Sciatic nerve (tissue), 2 donors: Measurements from ENCODE around the gene HOXC11. TPM values are rescaled to one million over a fixed set of nuclear protein-coding genes. Genes with fewer than 3 reads are reported as not detected.

Source experiments
- ATAC-seq: fragments of 200-7000 bp; cut with Tn5 transposase; one replicate; pipeline ENCODE4 v1.9.1; 2020; ENCODE audit warnings: mild to moderate bottlenecking, moderate library complexity
- DNase-seq: peaks from one replicate; pipeline ENCODE4 v3.0.0-alpha.2; 2020; ENCODE audit warnings: low spot score
- intact Hi-C: fragments of 100-400 bp; cut with DNase I; formaldehyde crosslinking; loops from one replicate; pipeline ENCODE4 v1.14.2; 2022
- total RNA-seq: library from RNA; stranded (reverse); fragmentation: NEBNext Ultra II Directional; extraction: Animal tissue kit (Norgen Biotek cat#: 25700); gene quantifications from one replicate; pipeline ENCODE4 v1.2.1, GENCODE V29; 2021
- donor health status: DM: no; HTN: no; CAD: no.
- donor health status: DM: no; HTN: no; CAD: no.

The HOXC11 gene
- total RNA-seq, 1 donor from 2014 or later: 1.2 TPM

GRCh38 chr12:54011665-54012532 lies 39.0 kb downstream of the HOXC11 start:
- ATAC-seq: no peak
- no peak for DNase-seq
- intact Hi-C loops: no loop called here

DNA sequence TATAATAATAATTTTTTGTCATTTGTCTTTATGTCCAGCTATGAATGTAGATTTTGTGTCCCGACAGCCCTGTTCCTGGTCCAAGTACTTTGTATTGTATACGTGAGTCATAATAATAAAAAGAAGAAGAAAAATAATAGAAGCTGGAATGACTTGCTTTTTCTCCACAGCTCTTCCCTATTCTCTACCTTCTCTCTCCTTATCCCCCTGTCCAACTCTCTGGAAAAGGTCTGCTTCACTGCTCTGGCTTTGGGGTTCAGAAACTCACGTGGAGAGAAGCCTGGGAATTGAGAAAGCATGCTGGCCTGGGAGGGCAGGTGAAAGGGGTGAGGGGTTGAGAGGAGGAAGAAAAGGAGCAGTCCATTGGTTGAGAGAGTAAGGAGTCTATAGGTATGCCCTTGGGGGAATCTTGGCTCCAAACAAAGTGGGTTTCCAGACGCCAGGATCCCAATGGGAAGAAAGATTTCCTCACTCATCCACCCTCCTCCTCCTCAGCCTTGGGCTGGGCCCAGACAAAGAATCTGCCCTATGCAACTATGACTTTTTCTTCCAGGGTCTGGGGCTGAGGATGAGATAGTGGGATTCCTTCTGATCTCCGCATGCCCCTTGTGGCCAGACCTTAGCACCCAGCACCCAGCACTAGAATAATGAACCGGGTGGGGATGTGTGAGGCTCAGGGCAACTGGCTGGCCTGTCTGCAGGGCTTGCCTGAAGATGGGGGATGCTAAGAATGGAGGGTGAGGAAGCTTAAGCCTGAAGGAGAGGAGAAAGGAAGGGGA lies 39.9 kb downstream of the HOXC11 start:
- intact Hi-C loops: no loop called here
- ATAC-seq: no peak
- DNase-seq: no peak

- intact Hi-C loops: no loop called here
- DNase-seq (no peak), ATAC-seq (no peak)
Measured at GRCh38 chr12:54014377-54015017, 41.6 kb downstream of the HOXC11 start.

DNA sequence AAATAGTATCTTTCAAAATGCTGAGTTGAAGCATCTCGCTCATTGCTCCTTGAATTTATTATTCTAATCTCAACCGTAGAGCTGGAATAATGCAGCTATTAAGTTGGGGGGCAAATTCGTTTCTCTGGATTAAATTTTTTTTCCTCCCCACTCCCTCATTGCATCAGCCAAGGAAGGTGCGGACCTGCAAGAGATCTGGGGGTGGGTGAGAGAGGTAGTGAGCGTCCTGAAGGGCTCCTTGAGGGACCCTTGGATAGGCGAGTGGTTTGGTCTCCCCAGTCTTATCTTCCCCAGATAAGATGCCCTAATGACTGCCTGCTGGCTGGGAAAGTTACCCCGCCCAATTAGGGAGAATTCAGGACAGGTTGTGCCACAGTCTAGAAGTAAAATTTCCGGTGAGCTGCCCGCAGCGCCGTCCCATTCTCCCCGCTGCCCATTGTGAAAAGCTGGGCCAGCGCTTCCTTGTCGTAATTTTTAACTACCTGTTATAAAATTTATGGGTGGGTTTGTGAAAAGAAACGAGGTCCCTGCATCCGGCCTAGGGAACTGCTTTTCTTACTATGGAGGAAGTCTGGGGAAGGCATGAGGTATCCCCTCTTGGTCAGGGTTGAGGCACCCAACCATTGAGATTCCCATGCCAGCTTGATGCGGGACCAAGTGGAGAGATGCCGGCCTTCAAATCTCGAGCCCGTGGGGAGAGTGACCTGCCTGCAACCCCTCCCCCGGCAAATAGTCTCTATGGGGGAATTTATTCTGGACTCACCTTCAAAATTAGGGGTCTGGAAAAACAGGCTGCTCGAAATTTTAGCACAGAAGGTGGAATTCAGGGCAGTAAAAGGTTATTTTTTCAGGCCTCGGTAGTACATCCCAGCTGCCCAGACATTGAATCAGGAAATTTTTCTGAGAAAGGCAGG lies 42.3 kb downstream of the HOXC11 start:
- intact Hi-C loops: no loop called here
- ATAC-seq: no peak

GRCh38 chr12:54016051-54016450 lies 43.1 kb downstream of the HOXC11 start:
- DNase-seq: no peak
- intact Hi-C loops: no loop called here
- ATAC-seq: no peak

More for the DNA sequence above, 42.3 kb downstream of the HOXC11 start:
- DNase-seq: no peak

- DNase-seq (no peak), ATAC-seq (peak; percentile 31)
- intact Hi-C loops: no loop called here
Measured at GRCh38 chr12:54016478-54016964, 43.6 kb downstream of the HOXC11 start.

DNA sequence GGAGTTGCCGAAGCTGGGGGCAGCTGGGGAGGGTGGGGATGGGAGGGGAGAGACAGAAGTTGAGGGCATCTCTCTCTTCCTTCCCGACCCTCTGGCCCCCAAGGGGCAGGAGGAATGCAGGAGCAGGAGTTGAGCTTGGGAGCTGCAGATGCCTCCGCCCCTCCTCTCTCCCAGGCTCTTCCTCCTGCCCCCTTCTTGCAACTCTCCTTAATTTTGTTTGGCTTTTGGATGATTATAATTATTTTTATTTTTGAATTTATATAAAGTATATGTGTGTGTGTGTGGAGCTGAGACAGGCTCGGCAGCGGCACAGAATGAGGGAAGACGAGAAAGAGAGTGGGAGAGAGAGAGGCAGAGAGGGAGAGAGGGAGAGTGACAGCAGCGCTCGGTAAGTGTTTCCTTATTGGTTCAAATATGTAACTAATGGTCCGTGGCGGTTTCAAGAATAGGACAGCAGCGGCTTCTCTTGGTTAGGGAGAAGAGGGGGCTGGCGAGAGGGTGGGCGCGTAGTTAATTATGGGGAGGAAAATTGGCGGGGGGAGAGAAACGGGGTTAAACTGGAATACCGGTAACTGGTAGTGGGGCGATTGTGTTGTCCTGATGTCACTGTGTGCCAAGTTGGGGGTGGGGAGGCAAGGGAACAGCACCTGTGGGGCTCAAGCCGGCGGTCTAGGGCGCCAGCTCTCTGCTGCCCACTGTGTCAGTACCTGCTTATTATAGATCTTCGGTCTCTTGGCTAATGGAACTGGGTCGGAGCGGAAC lies 44.3 kb downstream of the HOXC11 start:
- peak; percentile 33 for ATAC-seq
- DNase-seq: no peak
- intact Hi-C loops: no loop called here

DNA sequence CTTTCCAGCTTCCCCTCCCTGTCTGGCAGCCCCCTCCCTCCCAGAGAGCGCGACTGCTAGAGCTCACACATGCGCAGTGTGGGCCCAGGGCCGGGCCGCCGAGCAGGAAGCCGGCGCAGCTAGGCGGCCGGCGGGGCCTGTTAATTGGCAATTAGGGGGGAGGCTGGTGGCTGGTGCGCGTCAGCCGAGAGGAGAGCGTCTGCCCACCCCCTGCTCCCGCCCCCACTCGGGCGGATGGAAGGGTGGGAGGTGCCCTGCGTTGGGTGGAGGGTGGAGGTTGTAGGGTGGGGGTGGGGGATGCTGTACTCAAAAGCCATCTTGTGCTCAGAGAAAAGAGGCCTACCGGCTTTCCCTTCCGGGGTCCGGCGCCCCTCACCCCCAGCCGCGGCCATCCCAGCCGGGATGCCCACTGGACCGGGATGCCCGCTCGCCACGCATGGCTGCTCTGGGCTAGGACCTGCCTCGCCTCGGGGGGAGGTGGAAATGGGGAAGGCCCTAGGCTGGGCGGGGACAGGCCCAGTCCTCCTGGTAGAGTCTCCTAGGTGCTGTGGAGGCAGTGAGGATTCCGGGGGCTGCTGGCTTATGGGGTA lies 45.0 kb downstream of the HOXC11 start:
- ATAC-seq (peak; percentile 92), DNase-seq (peak; percentile 95)
- intact Hi-C loops: no loop called here

- ATAC-seq (peak; percentile 52), DNase-seq (peak; percentile 89)
- intact Hi-C loops: no loop called here
Measured at GRCh38 chr12:54018468-54018984, 45.6 kb downstream of the HOXC11 start.

DNA sequence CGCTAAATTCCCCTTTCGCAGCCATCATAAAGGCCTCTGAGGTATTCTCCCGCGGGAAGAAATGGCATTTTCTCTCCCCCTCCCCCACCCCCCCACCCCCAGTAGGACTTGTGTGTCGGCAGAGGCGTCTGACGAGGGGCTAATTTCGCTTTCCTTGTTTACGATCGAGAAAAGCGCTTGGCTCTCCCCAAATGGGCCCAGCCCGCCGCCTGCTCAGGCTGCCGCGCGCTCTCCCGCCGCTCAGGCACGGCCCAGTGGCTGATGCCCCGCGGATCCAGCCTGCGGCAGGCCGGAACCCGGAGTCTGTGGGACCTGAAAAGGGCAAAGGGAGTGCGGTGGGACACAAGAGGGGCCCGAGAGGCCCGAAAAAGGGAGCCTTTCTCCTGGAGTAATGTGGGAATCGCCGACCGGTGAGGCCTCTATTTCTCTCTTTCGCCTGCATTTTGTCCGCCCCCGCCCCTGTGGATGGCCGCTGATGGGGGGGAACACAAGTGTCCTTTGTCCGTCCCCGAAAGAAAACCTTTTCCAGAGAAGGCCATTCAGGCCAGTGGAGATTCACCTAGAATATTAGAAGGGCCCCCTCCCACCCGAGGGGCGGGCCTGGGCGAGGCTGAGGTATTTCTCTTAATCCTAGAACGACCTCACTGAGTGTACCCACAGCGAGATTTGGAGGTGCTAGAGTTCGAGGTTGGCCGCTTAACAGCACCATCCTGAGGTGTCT lies 46.3 kb downstream of the HOXC11 start:
- no peak for DNase-seq
- intact Hi-C loops: no loop called here
- ATAC-seq: peak; percentile 2

- ATAC-seq (no peak), DNase-seq (no peak)
- intact Hi-C loops: no loop called here
Measured at GRCh38 chr12:54019924-54020590, 47.1 kb downstream of the HOXC11 start.

GRCh38 chr12:54020591-54021405 lies 47.9 kb downstream of the HOXC11 start:
- intact Hi-C loops: no loop called here

DNA sequence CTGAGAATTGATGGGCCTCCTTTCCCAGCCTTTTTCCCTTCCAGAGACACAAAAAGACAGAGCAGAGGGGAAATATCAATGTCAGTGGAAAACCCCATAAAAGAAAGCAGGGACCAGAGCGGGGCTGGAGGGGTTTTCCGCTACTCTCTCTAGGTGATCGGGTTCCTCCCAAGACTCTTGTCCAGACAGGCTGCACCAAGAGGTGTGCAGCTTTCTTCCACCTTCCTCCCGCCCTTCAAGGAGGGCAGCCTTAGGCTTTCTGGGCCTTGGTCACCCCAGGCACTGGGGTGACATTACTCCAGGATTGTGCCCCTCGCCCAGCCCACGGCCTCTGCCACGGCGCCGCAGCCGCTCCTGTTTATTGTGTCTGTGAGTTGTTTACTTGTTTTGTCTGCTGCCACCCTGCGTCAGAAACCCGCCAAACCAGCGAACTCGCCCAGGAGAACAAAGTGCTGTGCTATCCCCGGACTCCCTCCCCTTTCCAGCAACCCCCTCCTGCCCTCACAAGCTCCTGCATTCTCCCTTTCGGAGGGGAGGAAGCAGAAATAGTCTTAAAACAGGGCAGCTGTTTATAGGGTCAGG lies 48.6 kb downstream of the HOXC11 start:
- intact Hi-C loops: no loop called here
- DNase-seq (no peak), ATAC-seq (no peak)

More at GRCh38 chr12:54020591-54021405, 47.9 kb downstream of the HOXC11 start:
- ATAC-seq (no peak), DNase-seq (no peak)

DNA sequence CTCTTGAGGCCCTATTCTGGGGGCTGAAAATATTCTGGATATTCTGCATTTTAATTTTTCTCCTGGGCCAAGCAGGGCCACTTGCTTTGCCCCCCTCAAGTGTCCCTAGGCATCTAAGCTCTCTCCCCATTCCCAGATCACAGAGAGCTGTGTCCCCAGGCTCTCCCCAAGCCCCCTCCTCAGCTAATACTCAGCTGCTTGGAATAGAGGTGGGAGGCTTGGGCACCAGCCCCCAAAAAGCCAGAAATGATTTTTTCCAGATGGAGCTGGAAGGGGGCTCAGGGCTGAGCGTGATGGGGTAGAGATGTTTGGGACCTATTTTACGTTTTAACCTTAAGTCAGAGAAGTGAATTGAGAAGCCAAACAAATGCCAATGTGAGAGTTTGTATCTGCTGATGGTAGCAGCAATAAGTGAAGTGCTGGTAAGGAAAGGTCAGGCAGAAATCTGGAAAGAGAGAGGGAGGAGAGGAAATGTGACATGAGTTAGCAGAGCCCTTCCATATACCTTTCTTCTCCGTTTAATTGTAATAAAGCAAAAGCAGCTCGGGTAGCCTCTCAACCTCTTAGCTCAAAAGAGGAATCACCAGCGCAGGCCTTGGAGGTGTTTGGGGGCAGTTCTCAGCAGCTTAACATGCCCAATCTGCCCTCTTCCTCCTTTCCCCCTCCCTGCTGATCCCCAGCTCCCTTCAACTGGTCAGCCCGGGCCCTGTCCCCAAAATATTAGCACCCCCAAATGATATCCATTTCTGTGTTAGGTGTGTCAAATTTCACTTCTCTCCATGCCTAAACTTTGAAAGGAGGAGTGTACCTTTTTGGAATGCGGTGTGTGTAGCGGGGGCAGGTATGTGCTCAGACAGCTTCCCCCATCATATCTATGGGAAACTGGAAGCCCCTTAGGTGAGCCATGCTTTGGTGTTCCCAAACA lies 50.3 kb downstream of the HOXC11 start:
- intact Hi-C loops: no loop called here
- ATAC-seq (no peak), DNase-seq (no peak)
